NCI-H2196 treated with DMSO at 0.1 percent for 48 hours (cell line): ENCODE results near the gene LMOD2.

Source experiments
- DNase-seq: peaks from one replicate; lab custom pipeline; 2025; ENCODE audit not compliant: unreplicated experiment; lab: John Stamatoyannopoulos, UW

Gene LMOD2

DNA sequence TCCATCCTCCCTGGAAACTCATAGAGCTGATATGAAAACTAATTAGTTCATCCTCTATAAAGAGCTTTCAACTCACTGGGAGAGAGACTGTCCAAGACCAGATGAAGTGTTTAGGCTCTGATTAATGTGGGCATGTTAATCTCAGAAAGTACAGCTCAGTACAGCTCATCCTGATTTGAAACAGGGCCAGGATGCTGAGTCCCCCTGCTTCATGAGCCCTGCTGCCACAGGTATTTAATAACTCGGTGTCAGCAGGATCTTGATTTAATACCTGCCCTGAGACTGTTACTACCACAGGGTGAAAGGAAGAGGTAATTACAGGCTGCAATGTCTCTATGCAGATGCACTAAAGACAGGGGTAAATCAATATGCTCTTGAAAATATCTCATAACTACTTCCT lies 10.8 kb downstream of the LMOD2 start:
- DNase-seq = no peak

DNA sequence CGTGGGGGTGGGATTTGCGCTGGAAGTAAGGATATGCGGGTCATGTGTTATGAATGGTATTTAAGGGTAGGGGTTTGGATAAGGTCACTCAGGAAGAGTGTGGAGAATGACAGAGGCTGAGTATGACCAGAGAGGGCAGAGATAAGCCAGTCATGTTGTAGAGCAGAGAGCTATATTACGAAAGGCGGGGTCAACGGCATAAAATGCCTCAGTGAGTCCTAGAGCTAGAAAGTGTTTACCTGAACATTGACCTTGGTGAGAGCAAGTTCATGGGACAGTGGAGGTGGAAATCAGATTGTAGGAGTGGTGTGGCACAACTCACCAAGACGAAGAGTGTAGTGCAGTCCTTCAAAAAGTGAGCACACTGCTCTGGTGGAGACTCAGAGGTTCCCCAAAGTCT lies 13.8 kb downstream of the LMOD2 start:
- no peak for DNase-seq

DNA sequence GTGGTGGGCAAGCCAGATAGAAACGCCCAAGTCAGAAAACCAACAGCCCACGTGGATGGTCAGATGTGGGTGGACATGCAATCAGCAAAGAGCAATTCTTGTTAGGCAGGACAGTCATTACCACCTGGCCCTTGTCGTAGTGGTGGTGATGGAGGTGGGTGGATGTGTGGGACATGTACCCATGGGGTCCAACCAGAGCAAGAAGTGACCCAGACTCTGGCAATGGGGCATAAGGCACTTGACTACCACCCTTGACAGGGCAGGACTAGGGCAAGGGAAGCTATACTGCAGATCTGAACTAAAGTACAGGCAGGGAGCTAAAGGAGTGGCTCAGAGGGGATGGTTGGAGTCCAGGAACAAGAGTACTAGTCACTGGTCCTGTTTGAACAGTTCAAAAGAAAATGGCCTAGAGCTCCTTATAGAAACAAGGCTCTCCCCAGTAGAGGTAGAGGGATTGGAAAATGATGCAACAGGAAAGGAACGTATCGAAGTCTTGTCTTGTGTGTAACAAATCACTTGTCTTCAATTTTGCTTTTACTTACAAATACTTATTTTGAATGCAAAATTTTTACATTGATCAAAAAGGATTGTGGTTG lies 17.6 kb downstream of the LMOD2 start:
- DNase-seq = no peak

- no peak for DNase-seq
Observed at GRCh38 chr7:123673752-123674398, 18.2 kb downstream of the LMOD2 start.

- DNase-seq = no peak
Observed at GRCh38 chr7:123674399-123675180, 18.9 kb downstream of the LMOD2 start.

- DNase-seq = no peak
Observed at GRCh38 chr7:123675181-123675473, 19.5 kb downstream of the LMOD2 start.

DNA sequence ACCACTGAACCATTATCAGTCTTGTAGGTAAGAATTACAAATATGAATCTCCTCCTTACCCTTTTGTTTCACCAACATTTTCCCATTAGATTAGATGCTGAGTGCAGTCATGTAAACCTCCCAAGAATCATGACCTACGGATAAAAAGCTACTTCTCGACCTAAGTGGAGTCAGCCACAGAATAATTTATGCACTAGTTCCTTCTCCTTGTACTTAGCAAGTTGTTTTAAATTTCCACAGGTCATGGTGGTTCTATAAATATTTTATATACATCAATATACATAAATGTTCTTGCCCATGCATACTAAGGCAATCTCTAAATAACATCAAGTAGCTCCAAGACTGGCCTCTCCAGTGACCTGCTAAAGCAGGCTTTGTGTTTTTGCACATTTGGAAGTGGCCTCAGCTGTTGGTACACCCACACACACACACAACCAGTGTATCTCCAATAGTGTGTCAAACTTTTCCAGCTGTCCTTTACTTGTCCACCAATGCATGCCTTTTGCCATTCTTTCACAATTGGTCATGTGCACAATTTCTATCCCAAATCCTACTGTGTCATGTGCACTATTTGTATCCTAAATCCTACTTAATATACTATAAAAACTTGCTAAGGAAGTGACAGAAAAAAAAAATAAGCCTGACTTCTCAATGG lies 21.5 kb downstream of the LMOD2 start:
- DNase-seq = no peak

DNA sequence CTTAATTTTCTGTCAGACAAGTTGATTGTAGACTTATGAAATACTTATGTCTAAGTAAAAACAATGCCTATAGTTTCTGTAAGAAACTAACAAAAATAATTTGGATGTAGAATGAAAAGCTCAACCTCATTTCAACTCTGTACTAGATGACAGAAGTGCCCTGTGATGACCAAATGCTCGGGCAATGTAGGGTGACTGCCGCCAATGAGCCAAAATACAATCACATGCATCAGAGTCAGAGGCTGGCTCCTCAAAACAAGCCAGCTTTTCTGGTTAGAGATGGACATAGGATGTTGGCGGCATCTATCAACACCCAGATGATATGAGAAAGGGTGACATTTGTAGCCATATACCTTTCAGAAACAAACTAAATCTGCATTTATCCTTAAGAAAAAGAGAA lies 23.9 kb downstream of the LMOD2 start:
- DNase-seq = no peak

DNA sequence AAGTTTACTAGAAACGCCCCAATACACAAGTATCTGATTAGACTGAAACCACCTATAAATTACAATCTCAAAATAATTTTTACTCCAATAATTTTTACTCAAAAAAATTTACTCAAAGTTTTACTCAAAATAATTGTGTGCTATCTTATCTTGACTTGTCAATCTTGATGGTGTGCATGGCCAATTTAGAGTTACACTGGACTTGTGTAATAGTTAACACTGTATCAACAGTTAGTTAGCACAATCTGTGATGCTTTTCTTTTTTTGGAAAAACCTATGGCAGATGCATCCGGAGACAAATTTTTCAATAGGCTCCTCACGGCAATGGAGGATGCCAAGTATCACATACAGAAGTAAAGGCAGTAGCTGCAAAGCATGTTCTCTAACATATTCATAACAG lies 24.9 kb downstream of the LMOD2 start:
- DNase-seq = no peak

GRCh38 chr7:123681561-123681960 lies 25.9 kb downstream of the LMOD2 start:
- no peak for DNase-seq

- no peak for DNase-seq
Observed at GRCh38 chr7:123682690-123683089, 27.0 kb downstream of the LMOD2 start.

DNA sequence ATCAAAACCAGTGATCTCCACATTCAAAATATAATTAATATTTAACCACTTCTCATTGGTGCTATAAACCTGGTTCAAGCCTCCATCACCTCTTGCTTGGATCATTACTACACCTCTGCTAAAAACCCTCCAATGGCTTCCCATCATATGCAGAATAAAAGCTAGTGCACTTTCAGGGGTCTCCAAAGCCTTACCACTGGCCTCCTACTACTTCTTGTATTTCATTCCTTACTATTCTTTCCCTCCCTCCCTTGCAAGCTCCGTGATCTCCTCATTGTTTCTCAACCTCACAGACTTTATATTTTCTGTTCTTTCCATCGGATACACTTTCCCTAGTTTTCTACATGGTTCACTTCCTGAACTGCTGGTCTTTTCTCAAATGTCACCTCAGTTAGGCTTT lies 31.5 kb downstream of the LMOD2 start:
- no peak for DNase-seq

DNA sequence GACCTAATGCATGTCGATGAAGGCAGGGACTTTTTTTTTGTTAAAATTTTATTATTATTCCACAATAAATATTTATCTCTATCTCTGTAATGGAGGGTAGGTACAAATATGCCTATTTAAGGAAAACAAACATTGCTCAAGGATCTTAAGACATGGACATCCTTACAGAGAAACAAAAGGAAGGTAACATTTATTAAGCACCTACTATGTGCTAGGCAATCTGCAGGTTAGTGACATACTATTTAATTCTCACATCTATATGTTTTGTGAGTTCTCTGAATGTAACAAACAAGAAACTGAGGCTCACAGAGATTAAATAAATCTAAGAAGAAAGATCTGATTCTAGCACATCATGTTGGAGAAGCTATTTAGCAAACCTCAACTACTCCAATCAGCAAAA lies 32.1 kb downstream of the LMOD2 start:
- no peak for DNase-seq

GRCh38 chr7:123689250-123689649 lies 33.6 kb downstream of the LMOD2 start:
- no peak for DNase-seq

DNA sequence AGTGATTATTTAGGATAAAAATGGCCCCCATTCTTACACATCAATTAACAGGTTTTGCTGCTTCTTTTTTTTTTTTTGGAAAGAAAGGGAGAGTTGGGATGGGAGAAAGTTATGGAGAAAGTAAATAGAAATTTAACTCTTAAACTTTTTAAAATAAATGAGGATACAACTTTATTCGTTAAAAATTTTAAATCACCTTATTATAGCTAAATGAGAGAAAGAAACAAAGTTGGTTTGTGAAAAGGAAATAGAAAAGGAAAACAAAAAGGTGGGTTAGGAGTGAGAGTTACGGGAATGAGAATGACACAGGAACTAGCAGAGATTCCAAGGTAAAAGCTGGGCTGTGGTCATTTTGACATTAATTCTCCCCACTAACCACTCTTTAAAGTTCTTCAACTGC lies 34.9 kb downstream of the LMOD2 start:
- no peak for DNase-seq

GRCh38 chr7:123692471-123692877 lies 36.8 kb downstream of the LMOD2 start:
- DNase-seq = no peak

GRCh38 chr7:123695944-123696677 lies 40.4 kb downstream of the LMOD2 start:
- DNase-seq = no peak

DNA sequence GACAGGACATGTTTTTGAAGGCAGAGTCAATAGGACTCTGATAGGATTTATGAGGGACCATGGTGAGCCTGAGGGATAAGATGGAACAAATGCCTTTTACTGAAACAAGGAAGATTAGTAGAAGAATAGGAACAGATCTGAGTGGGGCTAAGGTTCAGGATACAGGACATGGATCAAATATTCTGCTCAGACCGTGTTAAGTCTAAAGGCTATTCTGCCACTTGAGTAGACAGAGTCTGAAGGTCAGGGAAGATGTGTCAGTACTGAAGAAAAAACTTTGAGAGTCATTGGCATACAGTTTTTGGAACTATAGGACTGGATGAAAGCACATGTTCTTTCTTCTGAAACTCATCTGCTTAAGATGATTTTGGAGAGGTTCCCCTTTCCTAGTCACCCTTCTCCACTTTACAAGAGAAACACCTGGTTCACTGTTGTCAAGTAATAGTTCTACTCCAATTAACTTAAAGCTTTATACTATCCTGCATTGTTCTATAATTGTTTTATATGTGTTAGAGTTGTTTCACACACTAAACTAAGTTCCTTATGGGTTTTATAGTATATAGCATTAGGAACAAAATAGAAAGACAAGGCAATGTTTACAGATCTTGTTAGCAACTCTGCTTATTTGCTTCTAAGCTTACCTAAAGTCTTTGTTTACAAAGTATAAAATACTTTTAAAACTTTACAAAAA lies 49.7 kb downstream of the LMOD2 start:
- DNase-seq = no peak

GRCh38 chr7:123709525-123709924 lies 53.9 kb downstream of the LMOD2 start:
- no peak for DNase-seq

DNA sequence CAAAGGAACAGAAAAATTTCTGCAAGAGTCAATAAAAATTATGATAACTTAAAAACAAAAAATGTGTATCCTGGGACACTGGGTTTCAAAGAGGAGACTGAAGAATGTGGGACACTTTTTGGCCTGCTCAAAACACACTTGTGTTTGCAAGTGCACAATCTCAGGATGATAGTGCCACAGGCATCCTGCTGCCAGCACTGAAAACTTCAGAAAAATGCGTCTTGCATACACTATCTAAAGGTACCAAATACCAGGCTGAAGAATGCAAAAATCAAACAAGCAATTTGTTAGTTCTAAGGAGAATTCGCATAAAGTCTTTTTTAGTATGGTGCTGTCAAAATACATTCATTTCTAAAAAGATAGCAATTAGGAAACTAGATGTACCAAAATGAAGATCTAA lies 55.0 kb downstream of the LMOD2 start:
- DNase-seq = no peak

GRCh38 chr7:123711832-123712293 lies 56.2 kb downstream of the LMOD2 start:
- DNase-seq = no peak
